ENCODE results near the gene RASAL2. TPM values are rescaled to one million over a fixed set of nuclear protein-coding genes. Genes with fewer than 3 reads are reported as not detected.

The RASAL2 gene
- polyA plus RNA-seq, 4 donors: 16.1 to 24.7 (median 20.2) TPM

GRCh38 chr1:178483251-178483957 lies 389.5 kb downstream of the RASAL2 start:
- no peak for DNase-seq (ENCODE audit: low read depth in 4 of 4, low spot score in 2 of 4)

GRCh38 chr1:178484698-178485225 lies 390.9 kb downstream of the RASAL2 start:
- DNase-seq (ENCODE audit: low read depth in 4 of 4, low spot score in 2 of 4): no peak

GRCh38 chr1:178485541-178485981 lies 391.7 kb downstream of the RASAL2 start:
- no peak for DNase-seq (ENCODE audit: low read depth in 4 of 4, low spot score in 2 of 4)

- DNase-seq (ENCODE audit: low read depth in 4 of 4, low spot score in 2 of 4): no peak
Measured at GRCh38 chr1:178486100-178487069, 392.5 kb downstream of the RASAL2 start.

GRCh38 chr1:178487070-178487615 lies 393.2 kb downstream of the RASAL2 start:
- no peak for DNase-seq (ENCODE audit: low read depth in 4 of 4, low spot score in 2 of 4)

GRCh38 chr1:178488393-178488792 lies 394.5 kb downstream of the RASAL2 start:
- DNase-seq (ENCODE audit: low read depth in 4 of 4, low spot score in 2 of 4): no peak

GRCh38 chr1:178489399-178489798 lies 395.5 kb downstream of the RASAL2 start:
- DNase-seq (ENCODE audit: low read depth in 4 of 4, low spot score in 2 of 4): no peak

GRCh38 chr1:178490136-178490535 lies 396.2 kb downstream of the RASAL2 start:
- DNase-seq (ENCODE audit: low read depth in 4 of 4, low spot score in 2 of 4): no peak

GRCh38 chr1:178490967-178491366 lies 397.1 kb downstream of the RASAL2 start:
- no peak for DNase-seq (ENCODE audit: low read depth in 4 of 4, low spot score in 2 of 4)

GRCh38 chr1:178491721-178492120 lies 397.8 kb downstream of the RASAL2 start:
- no peak for DNase-seq (ENCODE audit: low read depth in 4 of 4, low spot score in 2 of 4)

GRCh38 chr1:178492341-178492740 lies 398.4 kb downstream of the RASAL2 start:
- DNase-seq (ENCODE audit: low read depth in 4 of 4, low spot score in 2 of 4): no peak

- no peak for DNase-seq (ENCODE audit: low read depth in 4 of 4, low spot score in 2 of 4)
Measured at GRCh38 chr1:178493301-178493741, 399.4 kb downstream of the RASAL2 start.

GRCh38 chr1:178494569-178494971 lies 400.7 kb downstream of the RASAL2 start:
- no peak for DNase-seq (ENCODE audit: low read depth in 4 of 4, low spot score in 2 of 4)

- no peak for DNase-seq (ENCODE audit: low read depth in 4 of 4, low spot score in 2 of 4)
Measured at GRCh38 chr1:178495158-178495557, 401.3 kb downstream of the RASAL2 start.

- no peak for DNase-seq (ENCODE audit: low read depth in 4 of 4, low spot score in 2 of 4)
Measured at GRCh38 chr1:178495741-178496409, 402.0 kb downstream of the RASAL2 start.

GRCh38 chr1:178496410-178497135 lies 402.7 kb downstream of the RASAL2 start, which contains the start of gene CLEC20A:
Gene CLEC20A (minus strand): TSS chr1:178496964. CDS start chr1:178496939, 25 bp downstream.
- DNase-seq (ENCODE audit: low read depth in 4 of 4, low spot score in 2 of 4): no peak

GRCh38 chr1:178497903-178498478 lies 404.1 kb downstream of the RASAL2 start:
- no peak for DNase-seq (ENCODE audit: low read depth in 4 of 4, low spot score in 2 of 4)

- DNase-seq (ENCODE audit: low read depth in 4 of 4, low spot score in 2 of 4): no peak
Measured at GRCh38 chr1:178498896-178499675, 405.2 kb downstream of the RASAL2 start.

Measured in left renal cortex interstitium (tissue), 4 donors.